Astrocyte of the spinal cord (primary cell): ENCODE data around the gene ARHGAP6.

ENCODE experiments used
- DNase-seq: peaks from one replicate; pipeline ENCODE4 v3.0.0; 2011; ENCODE audit warnings: low read depth, low spot score
- H3K4me3 ChIP-seq: 2 replicates; pipeline ENCODE4 v1.5.1; 2011; ENCODE audit warnings: low read depth, mild to moderate bottlenecking, low read length, moderate library complexity
- in situ Hi-C: cut with HindIII; loops from 2 replicates; pipeline ENCODE4 v1.10.0; 2017; ENCODE audit warnings: low sequenced_read_pairs
- TF ChIP-seq, protein P1 (sequence below): IDR thresholded peaks from 2 replicates; pipeline ENCODE4 v1.5.1; 2012; ENCODE audit warnings: low read depth, mild to moderate bottlenecking, low read length, inconsistent platforms

The ARHGAP6 gene

GRCh38 chrX:11172415-11172814 is 493.3 kb downstream of the ARHGAP6 start:
- in situ Hi-C loops, result no loop called here
- TF ChIP-seq, protein P1, sequence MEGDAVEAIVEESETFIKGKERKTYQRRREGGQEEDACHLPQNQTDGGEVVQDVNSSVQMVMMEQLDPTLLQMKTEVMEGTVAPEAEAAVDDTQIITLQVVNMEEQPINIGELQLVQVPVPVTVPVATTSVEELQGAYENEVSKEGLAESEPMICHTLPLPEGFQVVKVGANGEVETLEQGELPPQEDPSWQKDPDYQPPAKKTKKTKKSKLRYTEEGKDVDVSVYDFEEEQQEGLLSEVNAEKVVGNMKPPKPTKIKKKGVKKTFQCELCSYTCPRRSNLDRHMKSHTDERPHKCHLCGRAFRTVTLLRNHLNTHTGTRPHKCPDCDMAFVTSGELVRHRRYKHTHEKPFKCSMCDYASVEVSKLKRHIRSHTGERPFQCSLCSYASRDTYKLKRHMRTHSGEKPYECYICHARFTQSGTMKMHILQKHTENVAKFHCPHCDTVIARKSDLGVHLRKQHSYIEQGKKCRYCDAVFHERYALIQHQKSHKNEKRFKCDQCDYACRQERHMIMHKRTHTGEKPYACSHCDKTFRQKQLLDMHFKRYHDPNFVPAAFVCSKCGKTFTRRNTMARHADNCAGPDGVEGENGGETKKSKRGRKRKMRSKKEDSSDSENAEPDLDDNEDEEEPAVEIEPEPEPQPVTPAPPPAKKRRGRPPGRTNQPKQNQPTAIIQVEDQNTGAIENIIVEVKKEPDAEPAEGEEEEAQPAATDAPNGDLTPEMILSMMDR, result no peak
- no peak overlapping the region for H3K4me3 ChIP-seq
- DNase-seq, result no peak

DNA sequence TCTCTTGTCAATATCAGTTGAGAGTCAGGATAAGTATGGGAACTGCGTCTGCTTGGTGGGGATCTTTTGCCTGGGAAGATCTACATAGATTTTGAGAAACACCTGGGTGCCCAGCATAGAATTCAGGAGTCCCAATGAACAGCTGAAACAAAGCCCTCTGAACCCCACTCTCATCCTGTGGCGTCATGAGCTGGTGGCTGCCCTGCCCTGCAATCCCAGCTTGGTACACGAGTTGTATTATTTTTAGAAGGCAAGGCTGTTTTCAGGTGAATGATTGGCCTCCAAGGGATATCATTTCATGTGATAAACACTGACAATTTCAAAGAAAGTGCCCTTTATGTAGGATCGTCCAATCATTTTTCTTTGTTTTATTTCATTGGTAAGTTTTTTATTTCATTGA is 493.8 kb downstream of the ARHGAP6 start:
- in situ Hi-C loops, result no loop called here
- no peak for DNase-seq
- TF ChIP-seq, protein P1, result no peak
- H3K4me3 ChIP-seq, result no peak overlapping the region

- TF ChIP-seq, protein P1, result no peak
- no peak overlapping the region for H3K4me3 ChIP-seq
- in situ Hi-C loops, result no loop called here
- DNase-seq, result no peak
These were observed 501.3 kb downstream of the ARHGAP6 start for GRCh38 chrX:11164433-11164832.

DNA sequence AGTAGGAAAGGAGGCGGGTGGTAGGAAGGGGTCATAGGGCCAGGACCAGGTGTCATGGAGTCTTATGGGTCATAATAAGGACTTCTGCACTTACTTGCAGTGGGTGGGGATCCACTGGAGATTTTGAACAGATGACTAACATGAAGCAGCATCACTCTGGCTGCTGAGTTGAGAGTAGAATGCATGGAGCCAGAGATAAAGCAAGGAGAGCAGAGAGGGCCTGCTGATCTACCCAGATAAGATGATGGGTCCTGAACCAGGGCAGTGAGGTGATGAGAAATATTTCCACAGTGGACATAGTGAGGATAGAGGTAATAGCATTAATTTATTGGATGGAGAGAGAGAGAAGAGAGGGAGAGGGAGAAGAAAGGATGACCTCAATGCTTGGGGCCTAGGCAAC is 506.6 kb downstream of the ARHGAP6 start:
- DNase-seq, result no peak
- TF ChIP-seq, protein P1, result no peak
- in situ Hi-C loops, result no loop called here
- no peak overlapping the region for H3K4me3 ChIP-seq

- in situ Hi-C loops, result no loop called here
- TF ChIP-seq, protein P1, result no peak
- no peak overlapping the region for H3K4me3 ChIP-seq
- DNase-seq, result no peak
These were observed 513.7 kb downstream of the ARHGAP6 start for GRCh38 chrX:11151799-11152559.

- no peak overlapping the region for H3K4me3 ChIP-seq
- in situ Hi-C loops, result loop anchor here (25.0 kb wide), 2 partner anchors 389 to 961 kb away; no protein-coding TSS in a partner anchor
- no peak for DNase-seq
- TF ChIP-seq, protein P1, result no peak
These were observed 517.3 kb downstream of the ARHGAP6 start for GRCh38 chrX:11148401-11148800.
